NCI-H1417 (cell line): ENCODE data around the gene BAG5.
"Not testable (repeated sequence)": the region's sequence is repeated elsewhere in the genome, so short reads cannot be mapped to it uniquely, and the experiment has no call there.

Experiments
- DNase-seq, 3 experiments: peaks; one replicate each; lab custom pipeline; 2025; lab: John Stamatoyannopoulos, UW

BAG5 gene, protein sequence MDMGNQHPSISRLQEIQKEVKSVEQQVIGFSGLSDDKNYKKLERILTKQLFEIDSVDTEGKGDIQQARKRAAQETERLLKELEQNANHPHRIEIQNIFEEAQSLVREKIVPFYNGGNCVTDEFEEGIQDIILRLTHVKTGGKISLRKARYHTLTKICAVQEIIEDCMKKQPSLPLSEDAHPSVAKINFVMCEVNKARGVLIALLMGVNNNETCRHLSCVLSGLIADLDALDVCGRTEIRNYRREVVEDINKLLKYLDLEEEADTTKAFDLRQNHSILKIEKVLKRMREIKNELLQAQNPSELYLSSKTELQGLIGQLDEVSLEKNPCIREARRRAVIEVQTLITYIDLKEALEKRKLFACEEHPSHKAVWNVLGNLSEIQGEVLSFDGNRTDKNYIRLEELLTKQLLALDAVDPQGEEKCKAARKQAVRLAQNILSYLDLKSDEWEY

DNA sequence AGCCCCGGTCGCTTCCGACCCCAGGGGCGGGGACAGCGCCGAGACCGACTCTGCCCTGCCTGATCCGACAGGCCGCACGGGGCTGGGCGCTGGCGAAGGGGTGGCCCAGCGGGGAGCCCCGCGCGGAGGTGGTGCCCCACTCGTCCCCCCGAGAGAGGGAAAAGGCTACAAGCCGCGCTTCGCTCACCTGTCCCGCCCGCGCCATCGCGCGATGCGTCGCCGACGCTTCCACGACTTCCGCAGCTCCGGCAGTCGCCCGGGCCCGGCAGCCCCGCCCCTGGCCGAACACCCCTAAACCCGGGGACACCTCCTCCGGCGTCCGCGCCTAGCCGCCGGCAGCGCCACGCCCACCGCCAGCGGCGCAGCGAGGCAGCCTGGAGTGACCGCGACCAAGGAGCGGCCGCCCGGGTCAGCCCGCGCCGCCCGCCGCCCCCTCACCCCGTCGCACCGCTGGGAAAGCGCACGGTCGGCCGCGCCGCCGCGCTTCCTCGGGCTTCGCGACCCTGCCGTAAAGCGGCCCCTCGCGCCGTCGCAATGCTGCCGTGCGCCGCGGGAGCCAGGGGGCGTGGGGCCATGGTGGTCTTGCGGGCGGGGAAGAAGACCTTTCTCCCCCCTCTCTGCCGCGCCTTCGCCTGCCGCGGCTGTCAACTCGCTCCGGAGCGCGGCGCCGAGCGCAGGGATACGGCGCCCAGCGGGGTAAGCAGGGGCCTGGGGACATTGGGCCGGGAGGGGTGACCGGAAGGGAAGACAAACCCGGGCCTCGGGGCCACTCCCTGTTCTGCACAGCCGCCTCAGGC lies at the start of gene BAG5, which contains the start of gene COA8:
Gene BAG5, minus strand, starts transcription at position 229 of the 797 bp plus-strand sequence. CDS start 1,493 bp downstream, outside the sequence.
Gene COA8, plus strand, starts transcription at position 532 of the 797 bp plus-strand sequence. Its CDS starts 42 bp downstream, at position 574.
- DNase-seq = peak; percentile 95 to 96 (median 96)

DNA sequence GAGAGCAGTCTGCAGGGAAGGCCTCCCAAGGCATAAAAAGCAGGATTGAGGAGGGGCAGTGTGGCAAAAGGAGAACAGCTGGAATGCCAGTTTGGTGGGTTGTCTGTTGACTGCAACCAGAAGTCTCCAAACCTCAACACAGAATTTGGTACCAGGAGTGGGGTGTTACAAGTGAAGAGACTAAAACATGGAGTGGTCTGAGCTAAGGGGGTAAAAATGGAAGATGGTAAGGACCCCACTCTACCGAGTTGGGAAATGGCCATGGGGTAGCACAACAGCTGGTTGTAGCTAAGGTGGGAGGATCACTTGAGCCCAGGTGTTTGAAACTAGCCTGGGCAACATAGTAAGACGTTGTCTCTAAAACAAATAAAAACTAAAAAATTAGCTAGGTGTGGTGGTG lies 48.8 kb upstream of the BAG5 start:
- DNase-seq = no peak

DNA sequence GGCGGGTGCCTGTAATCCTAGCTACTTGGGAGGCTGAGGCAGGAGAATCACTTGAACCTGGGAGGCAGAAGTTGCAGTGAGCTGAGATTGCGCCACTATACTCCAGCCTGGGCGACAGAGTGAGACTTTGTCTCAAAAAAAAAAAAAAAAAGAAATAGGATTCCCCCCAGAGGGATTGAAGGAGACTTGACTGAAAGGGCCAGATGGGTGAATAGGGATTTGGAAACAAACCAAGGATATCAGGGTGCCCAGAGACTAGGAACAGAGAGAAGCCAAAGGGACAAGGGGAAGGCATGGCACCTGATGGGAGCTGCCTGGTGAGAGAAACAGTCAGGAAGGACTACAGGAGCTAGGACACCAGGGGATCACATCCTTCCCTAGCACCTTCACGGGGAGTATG lies 46.6 kb upstream of the BAG5 start:
- DNase-seq = not testable (repeated sequence)

DNA sequence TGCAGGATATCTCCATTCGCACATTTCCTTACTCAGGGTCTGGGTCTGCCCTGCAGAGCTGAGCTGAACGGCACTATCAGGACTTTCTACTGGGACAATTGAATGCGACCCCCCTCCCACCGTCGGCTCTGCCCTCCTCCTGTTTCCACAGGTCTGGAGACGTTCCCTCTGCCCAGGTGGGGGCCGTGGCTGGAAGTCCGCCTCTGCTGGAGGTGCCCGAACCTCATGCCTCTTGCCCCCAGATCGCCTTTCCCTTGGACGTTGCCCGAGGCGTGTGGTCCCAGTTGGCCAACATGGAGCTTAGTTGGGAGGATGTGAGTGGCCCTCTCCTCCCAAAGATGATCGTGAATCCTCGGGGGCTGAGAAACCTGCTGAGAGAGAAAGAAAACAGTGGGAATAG lies 45.4 kb upstream of the BAG5 start:
- peak in 2 of 3 experiments; percentile 42 to 57 for DNase-seq

DNA sequence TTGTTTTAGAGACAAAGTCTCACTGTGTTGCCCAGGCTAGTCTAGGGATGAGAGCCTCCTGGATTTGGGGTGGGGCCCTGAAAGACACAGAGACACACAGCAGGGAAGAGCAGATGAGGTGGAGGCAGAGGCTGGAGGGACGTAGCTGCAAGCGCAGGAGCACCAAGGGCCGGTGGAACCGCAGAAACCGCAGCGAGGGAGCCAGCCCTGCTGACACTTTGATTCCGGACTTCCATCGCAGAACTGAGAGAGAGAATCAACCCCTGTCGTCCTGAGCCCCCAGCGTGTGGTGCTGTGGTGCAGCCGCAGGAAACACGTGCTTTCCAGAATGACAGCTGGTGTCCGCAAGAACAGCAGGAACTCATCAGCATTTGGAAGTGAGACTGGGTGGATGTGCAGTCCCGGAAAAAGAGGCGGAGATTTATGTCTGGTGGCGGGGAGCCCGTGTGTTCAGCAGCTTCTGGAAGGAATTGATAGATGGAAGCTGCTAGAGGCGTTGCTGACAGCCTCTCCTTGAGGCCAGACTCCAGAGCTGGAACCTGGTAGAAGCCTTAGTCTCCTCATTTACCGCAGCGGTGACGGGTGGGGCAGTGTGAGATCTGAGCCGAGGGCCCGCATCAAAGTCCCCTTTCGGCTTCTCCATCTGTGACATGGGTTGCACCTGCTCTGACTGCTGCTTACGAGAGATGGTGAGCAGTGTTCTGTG lies 44.7 kb upstream of the BAG5 start:
- DNase-seq = peak; percentile 84 to 95 (median 86)

DNA sequence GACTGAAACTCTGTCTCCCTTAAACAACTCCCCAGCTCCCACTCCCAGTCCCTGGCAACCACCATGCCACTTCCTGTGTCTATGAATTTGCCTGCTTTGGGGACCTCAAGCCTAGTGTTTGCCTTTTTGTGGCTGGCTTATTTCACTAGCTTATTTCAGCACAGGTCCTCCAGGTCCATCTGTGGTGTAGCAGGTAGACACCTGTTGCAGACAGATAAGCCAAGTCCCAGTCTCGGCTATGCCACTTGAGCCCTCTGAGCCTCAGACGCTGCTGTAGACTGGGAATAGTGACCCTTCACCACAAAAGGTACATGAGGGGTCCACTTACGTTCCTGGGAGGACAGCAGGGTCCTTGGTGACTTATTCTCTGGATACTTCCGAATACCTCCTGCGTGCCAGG lies 42.2 kb upstream of the BAG5 start:
- no peak for DNase-seq

DNA sequence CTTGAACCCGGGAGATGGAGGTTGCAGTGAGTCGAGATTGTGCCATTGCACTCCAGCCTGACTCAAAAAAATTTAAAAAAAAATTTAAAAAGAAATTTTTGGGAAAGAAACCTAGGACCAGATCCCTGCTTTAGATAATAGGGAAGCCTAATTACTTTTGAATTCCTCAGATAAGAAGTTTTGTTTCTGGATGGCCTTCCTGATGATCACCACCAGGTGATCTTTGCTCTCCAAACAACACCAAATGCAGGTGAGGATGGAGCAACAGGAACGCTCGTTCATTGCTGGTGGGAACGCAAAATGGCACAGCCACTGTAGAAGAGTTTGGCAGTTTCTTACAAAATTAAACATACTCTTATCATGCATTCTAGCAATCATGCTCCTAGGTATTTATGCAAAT lies 38.0 kb upstream of the BAG5 start:
- DNase-seq = no peak

DNA sequence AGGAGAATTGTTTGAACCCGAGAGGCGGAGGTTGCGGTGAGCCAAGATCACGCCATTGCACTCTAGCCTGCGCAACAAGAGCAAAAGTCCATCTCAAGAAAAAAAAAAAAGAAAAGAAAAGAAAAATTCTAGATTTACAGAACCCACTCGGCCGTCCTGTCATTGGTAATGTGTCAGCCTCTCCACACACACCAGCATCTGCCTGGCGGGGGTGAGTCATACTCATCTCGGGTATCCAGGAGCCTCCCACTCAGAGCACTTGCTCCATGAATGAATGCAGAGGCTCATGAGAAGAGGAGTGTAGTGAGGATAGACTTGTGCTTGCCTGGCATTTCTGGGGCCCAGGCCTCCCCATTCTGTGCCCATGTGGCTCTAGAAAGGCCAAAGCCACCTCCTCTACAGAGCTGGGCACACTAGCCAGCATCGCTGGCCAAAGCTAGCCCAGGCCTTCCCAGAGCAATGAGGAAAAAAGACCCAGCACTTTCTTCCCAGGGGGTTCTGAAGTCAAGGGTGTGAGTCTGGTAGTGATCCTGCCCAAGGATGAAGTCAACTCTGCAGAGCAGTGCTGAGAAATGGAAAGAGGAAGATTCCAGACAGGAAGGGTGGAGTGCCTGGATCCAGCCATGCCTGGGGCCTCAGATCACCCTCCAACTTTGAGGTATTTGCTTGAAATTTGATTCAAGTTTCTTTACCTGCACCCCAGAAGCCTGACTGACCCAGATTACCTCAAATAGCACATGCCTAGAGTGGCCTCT lies 35.3 kb upstream of the BAG5 start:
- DNase-seq = no peak

DNA sequence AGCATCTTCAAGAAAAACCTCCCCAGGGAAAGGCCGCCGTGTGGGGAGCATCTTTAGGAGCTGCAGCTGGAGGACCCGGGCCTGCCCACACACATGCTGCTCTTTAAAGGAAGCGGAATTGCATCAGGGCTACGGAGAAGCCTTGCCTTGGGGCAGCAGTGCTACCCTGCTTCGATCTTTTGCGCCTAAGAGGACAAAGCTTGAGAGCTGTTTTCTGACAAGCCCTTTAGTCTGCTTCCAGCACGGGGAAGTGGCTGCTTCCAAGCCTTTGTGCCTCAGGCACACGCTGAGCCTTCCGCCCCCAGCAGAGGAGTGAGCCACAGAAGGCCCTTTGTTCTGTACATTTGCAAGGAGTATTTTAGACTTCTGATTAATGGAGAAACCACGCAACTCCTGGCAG lies 31.8 kb upstream of the BAG5 start:
- peak; percentile 79 to 96 (median 89) for DNase-seq

DNA sequence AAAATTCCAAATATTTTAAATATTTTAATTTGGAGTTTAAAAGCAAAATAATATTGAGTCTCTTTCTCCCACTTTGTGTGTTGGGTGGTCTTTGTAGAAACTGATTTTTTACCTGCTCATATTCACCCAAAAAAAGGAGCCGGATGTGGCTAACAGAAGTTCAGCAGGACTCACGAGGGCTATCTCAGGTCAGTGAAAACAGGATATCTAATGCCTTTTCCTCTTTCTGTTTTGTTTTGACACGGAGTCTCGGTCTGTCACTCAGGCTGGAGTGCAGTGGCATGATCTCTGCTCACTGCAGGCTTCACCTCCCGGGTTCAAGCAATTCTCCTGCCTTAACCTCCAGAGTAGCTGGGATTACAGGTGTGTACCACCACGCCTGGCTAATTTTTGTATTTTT lies 31.1 kb upstream of the BAG5 start:
- DNase-seq = peak in 1 of 3 experiments; percentile 51

DNA sequence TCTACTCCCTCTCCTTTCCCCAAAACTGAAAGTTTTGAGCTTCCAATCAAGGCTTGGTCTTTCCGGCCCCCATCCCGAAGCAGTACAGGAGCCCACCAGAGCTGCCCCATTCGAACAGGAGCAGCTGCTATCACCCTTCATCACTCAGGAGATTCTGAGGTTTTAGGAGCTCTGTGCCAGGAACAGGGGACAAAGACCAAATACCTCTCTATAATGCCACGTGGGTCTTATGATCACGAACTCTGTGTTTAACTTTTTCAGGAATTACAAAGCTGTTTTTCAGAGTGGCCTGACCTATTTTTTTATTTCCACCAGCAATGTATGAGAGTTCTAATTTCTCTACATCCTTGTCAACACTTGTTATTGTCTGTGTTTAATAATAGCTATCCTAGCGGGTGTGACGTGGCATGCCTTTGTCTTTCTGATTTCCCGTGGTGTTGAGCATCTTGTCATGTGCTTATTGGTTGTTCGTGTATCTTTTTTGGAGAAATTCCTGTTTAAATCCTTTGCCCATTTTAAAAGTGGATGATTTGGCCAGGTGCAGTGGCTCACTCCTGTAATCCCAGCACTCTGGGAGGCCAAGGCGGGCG lies 22.0 kb upstream of the BAG5 start:
- DNase-seq = no peak

DNA sequence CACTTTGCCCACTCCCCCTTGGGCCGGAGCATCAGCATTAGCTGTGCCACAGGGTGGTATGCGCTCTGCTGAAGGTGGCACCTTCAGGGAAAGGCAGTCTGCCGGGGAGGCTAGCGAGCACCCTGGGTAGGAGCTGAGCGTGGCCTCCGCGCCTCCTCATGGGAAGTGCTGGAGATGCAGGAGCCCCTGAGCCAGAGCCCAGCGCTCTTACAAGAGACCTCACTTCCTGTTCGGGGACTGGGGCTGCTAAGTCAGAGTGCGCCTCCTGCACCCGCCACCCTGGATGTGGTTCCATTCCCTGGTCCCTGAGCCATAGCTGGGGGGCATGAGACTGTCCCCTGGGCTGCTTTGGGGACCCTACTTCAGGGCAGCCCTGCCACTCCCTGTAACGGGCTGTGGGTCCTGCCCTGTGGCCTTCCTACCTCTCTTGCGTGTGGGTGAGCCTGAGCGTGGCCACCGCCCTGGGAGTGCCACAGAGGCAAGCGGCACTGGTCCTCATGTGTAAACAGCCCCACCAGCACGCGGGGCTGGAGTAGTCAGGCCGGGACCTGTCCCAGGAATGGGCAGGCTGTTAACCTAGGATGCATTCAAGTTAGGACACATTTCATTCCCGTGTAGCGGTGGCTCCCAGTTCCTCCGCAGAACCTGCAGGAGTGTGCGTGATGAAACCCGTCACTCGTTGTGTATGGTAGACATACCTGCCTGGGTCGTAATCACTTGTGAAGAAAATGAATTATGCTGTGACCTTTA lies 19.7 kb upstream of the BAG5 start:
- no peak for DNase-seq

DNA sequence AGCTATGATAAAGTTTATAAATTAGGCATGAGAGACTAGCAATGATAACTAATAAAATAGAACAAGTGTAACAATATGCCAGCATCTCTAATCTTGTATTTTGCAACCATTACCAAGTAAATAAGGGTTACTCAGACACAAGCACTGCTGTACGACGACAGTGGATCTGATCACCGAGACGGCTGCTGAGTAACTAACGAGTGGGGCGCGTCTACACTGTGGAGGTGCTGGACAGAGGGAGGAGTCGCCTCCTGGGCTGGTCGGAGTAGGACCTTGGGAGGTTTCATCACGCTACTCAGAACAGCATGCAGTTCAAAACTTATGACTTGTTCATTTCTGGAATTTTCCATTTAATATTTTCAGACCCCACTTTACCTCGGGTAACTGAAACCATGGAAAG lies 18.7 kb upstream of the BAG5 start:
- no peak for DNase-seq

DNA sequence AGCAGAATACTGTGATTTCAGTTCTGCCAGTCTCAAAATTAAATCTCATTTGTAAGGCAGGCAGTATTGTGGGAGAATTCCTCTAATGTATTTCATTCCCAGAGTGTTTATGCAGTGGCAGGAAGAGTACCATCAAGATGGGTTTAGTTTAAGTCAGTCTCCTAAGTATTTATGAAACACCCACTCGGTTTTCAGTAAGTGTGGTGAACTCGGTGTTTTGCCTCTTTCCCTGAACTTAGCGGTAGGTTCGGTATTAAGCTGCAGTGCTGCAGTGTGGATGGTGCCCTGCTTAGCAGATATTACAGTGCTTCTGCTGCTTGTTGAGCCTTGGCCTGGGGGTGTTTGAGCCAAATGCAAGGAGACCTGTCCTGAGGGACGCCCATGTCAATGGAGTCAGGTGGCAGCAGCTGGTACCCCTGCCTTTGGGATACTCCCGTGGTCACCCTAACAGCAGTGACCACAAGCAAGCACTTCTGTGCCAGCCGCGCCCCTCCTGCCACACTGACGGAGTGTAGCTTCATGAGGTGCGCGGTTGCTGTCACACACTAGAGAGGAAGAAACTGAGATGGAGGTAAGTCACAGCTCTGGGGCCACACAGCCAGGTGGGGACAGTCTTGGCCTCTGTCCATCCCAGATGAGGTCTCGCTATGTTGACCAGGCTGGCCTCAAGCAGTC lies 16.1 kb upstream of the BAG5 start:
- no peak for DNase-seq

DNA sequence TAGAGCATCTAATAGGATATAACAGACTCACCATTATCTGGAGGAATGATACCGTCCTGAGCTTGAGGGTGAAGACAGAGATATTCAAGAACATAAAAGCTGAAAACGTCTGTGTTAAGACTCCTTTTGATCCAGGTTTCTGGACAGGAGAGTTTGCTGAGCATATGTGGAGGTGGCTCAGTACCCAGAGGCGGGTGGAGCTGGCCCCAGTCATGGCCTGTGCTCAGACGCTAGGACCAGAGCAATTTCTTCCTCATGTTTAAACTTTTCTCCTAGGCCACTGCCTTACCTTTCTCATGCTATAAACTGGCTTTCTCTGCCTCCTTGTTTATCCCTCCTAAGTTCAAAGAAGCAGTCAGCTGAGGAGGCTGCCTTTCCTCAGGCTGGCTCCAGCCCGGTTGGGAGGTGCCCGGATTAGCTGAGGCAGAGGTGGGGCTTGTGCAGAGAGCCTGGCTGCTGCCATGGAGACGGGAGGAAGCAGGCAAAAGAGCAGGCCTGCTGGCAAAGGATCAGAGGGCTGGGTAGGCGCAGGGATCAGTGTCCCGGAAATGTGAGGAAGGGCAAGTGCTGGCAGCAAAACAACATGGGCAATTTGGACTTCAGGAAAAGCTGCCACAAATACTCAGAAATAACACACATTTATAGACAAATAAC lies 14.0 kb upstream of the BAG5 start:
- DNase-seq = peak in 2 of 3 experiments; percentile 72 to 83

DNA sequence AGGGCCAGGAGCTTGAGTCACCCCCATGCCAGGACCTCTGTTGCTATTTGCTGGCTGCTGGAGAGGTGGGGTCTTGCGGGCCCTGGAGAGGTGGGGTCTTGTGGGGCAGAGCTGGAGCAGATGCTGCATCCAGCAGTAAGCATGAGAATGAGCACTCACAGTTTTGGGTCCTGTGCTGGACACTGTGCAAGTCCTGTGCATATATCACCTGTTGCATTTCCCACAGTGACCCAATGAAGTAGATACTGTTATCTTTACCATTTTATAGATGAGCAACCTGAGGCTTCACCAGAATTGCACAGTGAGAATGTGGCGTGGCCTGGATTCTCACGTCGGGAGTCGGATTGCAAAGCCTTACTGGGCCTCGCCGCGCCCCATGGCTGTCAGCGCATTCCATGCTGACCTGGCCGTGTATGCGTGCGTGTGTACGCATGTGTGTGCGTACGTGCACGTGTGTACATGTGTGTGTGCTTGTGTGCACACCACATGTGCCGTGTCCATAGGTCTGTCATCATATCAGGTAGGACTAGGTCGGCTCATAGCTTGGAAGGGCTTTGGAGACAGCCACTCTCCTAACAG lies 12.3 kb upstream of the BAG5 start:
- DNase-seq = no peak

DNA sequence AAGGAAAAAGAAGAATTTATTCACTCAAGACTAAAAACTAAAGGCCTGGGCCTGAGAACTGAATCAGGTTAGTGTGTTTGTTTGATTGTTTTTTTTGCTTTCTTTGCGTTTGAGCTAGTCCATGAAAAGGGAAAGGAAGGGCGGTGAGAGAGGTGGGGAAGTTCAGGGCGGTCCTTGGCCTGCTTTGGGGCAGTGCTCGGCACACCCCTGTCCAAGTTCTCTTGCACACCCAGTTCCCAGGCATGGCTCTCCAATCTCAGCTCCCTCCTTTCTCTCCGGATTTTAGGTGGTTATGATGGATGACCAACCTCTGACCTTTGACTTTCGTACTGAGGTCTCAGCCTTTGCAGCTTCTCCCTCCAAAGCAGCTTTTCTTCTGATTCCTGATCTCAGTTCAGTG lies 11.6 kb upstream of the BAG5 start:
- DNase-seq = no peak

DNA sequence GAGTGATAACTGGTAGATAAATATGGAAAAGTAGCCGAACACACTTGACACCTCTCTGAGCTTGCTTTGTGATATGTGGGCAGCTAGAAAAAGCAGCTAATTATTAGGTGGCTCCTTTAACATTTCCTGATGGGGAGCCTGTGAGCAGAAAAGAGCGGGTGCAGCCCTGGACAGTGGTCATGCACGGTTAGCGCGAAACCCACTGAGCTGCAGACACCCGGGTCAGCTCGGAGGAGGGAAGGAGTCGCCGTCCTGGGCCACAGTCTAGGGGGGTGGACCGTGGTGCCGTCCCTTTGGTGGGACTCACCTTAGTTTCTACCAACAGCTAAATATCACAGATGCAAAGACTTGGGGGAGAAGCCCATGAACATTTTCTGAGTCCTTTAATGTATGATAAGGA lies 7.0 kb upstream of the BAG5 start:
- peak in 1 of 3 experiments; percentile 94 for DNase-seq

DNA sequence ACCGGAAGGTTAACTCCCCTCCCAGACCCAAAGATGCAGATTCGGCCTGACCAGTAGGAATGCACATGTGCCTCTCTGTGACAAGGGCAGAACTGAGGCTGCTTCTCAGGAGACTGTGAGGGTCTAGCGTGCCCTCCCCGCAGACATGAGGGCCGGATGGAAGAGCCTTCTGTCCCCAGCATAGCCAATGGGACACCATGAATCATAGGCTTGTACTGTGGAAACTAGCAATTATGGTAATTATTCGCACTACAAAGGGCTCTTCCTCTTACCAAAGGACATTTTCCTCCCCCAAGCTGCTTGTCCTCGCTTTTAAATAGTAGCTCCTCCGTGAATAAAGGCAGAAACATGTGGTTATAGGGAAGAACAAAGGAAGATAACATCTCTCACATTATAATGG lies 6.5 kb upstream of the BAG5 start:
- DNase-seq = peak in 2 of 3 experiments; percentile 94 to 99
